ENCODE measurements around the gene CEP19.

The CEP19 gene

DNA sequence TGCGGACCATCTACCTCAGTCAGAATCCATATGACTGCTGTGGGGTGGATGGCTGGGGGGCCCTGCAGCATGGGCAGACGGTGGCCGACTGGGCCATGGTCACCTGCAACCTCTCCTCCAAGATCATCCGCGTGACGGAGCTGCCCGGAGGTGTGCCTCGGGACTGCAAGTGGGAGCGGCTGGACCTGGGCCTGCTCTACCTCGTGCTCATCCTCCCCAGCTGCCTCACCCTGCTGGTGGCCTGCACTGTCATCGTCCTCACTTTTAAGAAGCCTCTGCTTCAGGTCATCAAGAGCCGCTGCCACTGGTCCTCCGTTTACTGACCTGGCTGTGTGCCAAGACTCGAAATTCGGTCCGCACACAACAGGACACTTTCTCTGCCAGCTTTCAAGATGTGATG, 50.6 kb downstream of the CEP19 start:
- no peaks in the 10 kb centered on the region for H3K4me1 ChIP-seq (ENCODE audit: insufficient read depth, low read length)
- no peak overlapping the region for H3K9ac ChIP-seq (ENCODE audit: low read length)
- H3K27ac ChIP-seq (ENCODE audit: low read depth, low read length) = no peak overlapping the region
- H3K9me3 ChIP-seq (ENCODE audit: low read length) = no peaks in the 10 kb centered on the region
- no peak overlapping the region for H3K4me3 ChIP-seq (ENCODE audit: low read depth in 1 of 2, low read length in 2 of 2)
- H3K36me3 ChIP-seq (ENCODE audit: insufficient read depth, low read length) = no peaks in the 10 kb centered on the region
- no peaks in the 10 kb centered on the region for H3K27me3 ChIP-seq (ENCODE audit: control insufficient read depth in 1 of 2, insufficient read depth in 2 of 2, low read length in 2 of 2)

DNA sequence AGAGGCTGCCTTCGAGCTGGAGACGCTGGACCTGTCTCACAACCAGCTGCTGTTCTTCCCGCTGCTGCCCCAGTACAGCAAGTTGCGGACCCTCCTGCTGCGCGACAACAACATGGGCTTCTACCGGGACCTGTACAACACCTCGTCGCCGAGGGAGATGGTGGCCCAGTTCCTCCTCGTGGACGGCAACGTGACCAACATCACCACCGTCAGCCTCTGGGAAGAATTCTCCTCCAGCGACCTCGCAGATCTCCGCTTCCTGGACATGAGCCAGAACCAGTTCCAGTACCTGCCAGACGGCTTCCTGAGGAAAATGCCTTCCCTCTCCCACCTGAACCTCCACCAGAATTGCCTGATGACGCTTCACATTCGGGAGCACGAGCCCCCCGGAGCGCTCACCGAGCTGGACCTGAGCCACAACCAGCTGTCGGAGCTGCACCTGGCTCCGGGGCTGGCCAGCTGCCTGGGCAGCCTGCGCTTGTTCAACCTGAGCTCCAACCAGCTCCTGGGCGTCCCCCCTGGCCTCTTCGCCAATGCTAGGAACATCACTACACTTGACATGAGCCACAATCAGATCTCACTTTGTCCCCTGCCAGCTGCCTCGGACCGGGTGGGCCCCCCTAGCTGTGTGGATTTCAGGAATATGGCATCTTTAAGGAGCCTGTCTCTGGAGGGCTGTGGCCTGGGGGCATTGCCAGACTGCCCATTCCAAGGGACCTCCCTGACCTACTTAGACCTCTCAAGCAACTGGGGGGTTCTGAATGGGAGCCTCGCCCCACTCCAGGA, 51.5 kb downstream of the CEP19 start:
- Histone ChIP-seq H3K9me3 (ENCODE audit: low read length) (no peaks in the 10 kb centered on the region), H3K4me3 (ENCODE audit: low read depth in 1 of 2, low read length in 2 of 2) (no peak overlapping the region), H3K9ac (ENCODE audit: low read length) (no peak overlapping the region), H3K27me3 (ENCODE audit: control insufficient read depth in 1 of 2, insufficient read depth in 2 of 2, low read length in 2 of 2) (no peaks in the 10 kb centered on the region), H3K4me1 (ENCODE audit: insufficient read depth, low read length) (no peaks in the 10 kb centered on the region), H3K36me3 (ENCODE audit: insufficient read depth, low read length) (no peaks in the 10 kb centered on the region), H3K27ac (ENCODE audit: low read depth, low read length) (no peak overlapping the region)

GRCh38 chr3:196659901-196660351, 52.1 kb downstream of the CEP19 start:
- H3K36me3 ChIP-seq (ENCODE audit: insufficient read depth, low read length) = no peaks in the 10 kb centered on the region
- H3K27me3 ChIP-seq (ENCODE audit: control insufficient read depth in 1 of 2, insufficient read depth in 2 of 2, low read length in 2 of 2) = no peaks in the 10 kb centered on the region
- no peaks in the 10 kb centered on the region for H3K4me1 ChIP-seq (ENCODE audit: insufficient read depth, low read length)
- no peak overlapping the region for H3K4me3 ChIP-seq (ENCODE audit: low read depth in 1 of 2, low read length in 2 of 2)
- no peak overlapping the region for H3K27ac ChIP-seq (ENCODE audit: low read depth, low read length)
- H3K9me3 ChIP-seq (ENCODE audit: low read length) = no peaks in the 10 kb centered on the region
- H3K9ac ChIP-seq (ENCODE audit: low read length) = no peak overlapping the region

Measured in muscle layer of colon (tissue), 2 donors.